GM23338 (cell line): ENCODE measurements around the gene NECTIN3.

ENCODE experiments used
- CREB1 ChIP-seq: fragments of 250-450 bp; sonication (Bioruptor Pico); IDR thresholded peaks from 2 replicates; pipeline ENCODE4 v1.5.0; 2020; ENCODE audit warnings: low read depth, mild to moderate bottlenecking, moderate library complexity
- CTCF ChIP-seq, 2 experiments: fragments of 200-600 bp in 1 of 2; sonication (generic) in 1 of 2; conservative IDR thresholded peaks; 2 replicates each; pipeline versions ENCODE4 v1.5.1 to v1.6.1; 2016 to 2017; ENCODE audit warnings: antibody characterized with exemption in 2 of 2, low read depth in 2 of 2, mild to moderate bottlenecking in 2 of 2, moderate library complexity in 1 of 2
- EZH2 ChIP-seq: fragments of 200-600 bp; sonication (generic); IDR thresholded peaks from one replicate; pipeline ENCODE4 v1.8.0; 2017; ENCODE audit warnings: antibody characterized with exemption, mild to moderate bottlenecking, low read depth; ENCODE audit not compliant: unreplicated experiment
- EZH2phosphoT487 ChIP-seq: fragments of 200-600 bp; sonication (generic); IDR thresholded peaks from one replicate; pipeline ENCODE4 v1.8.1; 2018; ENCODE audit warnings: antibody characterized with exemption; ENCODE audit not compliant: unreplicated experiment
- JUNB ChIP-seq: IDR thresholded peaks from one replicate; pipeline ENCODE4 v1.6.1; 2016; ENCODE audit warnings: antibody characterized with exemption; ENCODE audit not compliant: unreplicated experiment
- POLR2AphosphoS5 ChIP-seq: IDR thresholded peaks from 2 replicates; pipeline ENCODE4 v1.6.1; 2016; ENCODE audit warnings: antibody characterized with exemption, low read depth
- REST ChIP-seq: IDR thresholded peaks from one replicate; pipeline ENCODE4 v1.6.1; 2018; ENCODE audit warnings: antibody characterized with exemption; ENCODE audit not compliant: unreplicated experiment
- ZNF331 ChIP-seq: fragments of 250-450 bp; sonication (Bioruptor Pico); IDR thresholded peaks from 2 replicates; pipeline ENCODE4 v1.5.0; 2020; ENCODE audit warnings: low read depth, mild to moderate bottlenecking, moderate library complexity

GRCh38 chr3:111103807-111104206 lies 32.2 kb downstream of the NECTIN3 start:
- TF ChIP-seq CTCF (conservative IDR thresholded peaks at IDR 0.05; ENCODE audit: low read depth in 2 of 2) (no peak), EZH2phosphoT487 (no peak), EZH2 (no peak), JUNB (no peak), REST (no peak), ZNF331 (CRISPR knock-in tag) (no peak), POLR2AphosphoS5 (no peak), CREB1 (CRISPR knock-in tag) (no peak)
